Stimulated activated CD4-positive, alpha-beta T cell treated with anti-CD3 and anti-CD28 coated beads, Interleukin-12 subunit alpha, Interleukin-12 subunit beta, amount 100 ng/mL, for 48 hours (primary cell): Measurements from ENCODE around the gene TSHR.
"Not testable (repeated sequence)": the region's sequence is repeated elsewhere in the genome, so short reads cannot be mapped to it uniquely, and the experiment has no call there.

Source experiments
- DNase-seq, 3 donors: peaks; one replicate each; pipeline ENCODE4 v3.0.0-alpha.2; 2020; ENCODE audit warnings: low read depth in 2 of 3, low spot score in 1 of 3

TSHR gene

DNA sequence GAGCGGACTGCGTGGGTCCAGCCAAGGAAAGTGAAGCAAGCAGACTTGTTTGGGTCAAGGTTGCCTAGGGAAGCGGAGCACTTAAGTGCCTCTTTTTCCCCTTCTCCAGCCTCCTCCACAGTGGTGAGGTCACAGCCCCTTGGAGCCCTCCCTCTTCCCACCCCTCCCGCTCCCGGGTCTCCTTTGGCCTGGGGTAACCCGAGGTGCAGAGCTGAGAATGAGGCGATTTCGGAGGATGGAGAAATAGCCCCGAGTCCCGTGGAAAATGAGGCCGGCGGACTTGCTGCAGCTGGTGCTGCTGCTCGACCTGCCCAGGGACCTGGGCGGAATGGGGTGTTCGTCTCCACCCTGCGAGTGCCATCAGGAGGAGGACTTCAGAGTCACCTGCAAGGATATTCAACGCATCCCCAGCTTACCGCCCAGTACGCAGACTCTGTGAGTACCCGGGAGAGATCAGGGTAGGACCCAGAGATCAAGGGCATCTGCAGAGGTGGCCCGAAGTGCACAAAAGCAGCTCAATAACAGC is at the start of gene TSHR:
TSS of gene TSHR (plus strand) at position 206 of the 526 bp plus-strand sequence. CDS start at position 266, 60 bp downstream.
- DNase-seq: no peak

DNA sequence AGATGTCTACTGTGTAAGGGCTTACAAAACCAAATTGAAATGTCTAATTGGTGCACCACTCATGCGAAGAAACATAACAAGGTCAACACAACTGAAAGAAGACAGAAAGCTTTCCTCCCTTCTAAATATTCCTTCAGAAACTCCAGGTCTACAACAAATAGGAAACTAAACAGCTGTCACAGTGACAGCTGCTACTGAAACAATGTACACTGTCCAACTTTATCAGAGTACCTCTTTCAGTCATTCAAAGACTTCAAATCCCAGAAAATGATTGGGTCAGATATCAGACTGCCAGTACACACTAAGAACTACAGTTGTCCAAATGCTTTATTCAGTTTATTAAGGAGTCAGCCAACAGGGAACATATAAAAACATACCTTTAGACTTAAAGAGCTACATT is 49.1 kb upstream of the TSHR start:
- no peak for DNase-seq

DNA sequence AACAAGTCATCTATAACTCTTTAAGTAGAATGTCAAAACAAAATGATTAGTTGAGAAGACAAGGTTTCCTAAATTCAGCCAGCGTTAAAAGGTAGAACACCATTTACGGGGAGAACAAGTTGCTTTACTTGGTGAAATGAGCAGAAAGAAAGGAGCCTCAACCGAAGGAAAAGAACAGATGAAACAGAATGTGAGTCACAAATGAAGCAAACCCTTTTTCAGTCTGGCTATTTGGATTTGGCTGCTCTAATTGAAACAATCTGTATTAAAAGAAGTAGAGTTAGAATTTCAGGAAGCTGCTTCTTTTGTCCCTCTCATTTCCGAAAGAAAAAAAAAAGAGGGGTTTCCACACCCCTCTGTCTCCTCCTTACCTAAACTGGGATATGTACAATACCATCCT is 48.5 kb upstream of the TSHR start:
- no peak for DNase-seq

DNA sequence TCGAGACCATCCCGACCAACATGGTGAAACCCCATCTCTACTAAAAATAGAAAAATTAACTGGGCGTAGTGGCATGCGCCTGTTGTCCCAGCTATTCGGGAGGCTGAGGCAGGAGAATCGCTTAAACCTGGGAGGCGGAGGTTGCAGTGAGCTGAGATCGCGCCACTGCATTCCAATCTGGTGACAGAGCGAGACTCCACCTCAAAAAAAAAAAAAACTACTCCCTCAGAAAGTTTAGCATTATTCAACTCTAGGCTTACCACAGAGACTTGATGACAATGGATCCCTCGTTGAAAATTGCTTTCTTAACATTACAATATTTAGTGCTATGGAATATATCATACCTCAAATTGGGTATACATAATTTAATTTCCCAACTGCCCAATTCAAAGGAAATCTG is 43.4 kb upstream of the TSHR start:
- DNase-seq: not testable (repeated sequence)

DNA sequence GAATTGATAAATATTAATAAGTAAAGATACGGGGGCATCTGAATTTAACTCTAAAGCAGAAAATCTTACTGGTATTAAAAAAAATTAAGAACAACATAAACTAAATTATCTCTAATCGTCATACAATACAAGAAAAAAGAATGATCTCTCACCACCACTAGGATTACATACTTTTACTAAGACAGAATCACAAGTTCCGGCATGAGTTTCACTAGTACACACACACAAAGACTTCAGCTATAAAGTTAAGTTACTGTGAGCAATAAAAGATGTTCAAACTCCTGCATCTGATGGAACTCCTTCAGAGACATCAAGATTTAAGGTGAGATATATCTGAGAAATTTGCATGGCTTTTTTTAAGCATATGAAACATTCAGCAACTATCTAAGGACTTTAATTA is 35.8 kb upstream of the TSHR start:
- DNase-seq: no peak

DNA sequence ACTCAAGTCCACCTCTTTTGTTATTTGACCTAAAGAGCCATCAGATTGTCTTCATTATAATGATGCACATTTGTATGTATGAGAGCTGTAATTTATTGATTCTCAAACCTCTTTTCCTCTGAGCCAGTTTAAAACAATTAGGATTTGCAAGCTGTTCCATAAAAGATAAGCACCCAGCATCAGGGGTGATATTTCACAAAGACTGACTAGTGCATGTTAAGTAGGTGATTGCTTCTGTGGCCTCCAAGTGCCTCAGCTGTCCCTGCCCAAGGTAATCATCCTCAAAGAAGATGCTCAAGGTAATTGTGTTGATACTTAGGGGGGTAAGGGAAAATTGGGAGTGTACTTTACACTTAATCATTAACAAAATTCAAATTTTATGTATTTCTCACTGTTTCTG is 32.1 kb upstream of the TSHR start:
- DNase-seq: no peak

DNA sequence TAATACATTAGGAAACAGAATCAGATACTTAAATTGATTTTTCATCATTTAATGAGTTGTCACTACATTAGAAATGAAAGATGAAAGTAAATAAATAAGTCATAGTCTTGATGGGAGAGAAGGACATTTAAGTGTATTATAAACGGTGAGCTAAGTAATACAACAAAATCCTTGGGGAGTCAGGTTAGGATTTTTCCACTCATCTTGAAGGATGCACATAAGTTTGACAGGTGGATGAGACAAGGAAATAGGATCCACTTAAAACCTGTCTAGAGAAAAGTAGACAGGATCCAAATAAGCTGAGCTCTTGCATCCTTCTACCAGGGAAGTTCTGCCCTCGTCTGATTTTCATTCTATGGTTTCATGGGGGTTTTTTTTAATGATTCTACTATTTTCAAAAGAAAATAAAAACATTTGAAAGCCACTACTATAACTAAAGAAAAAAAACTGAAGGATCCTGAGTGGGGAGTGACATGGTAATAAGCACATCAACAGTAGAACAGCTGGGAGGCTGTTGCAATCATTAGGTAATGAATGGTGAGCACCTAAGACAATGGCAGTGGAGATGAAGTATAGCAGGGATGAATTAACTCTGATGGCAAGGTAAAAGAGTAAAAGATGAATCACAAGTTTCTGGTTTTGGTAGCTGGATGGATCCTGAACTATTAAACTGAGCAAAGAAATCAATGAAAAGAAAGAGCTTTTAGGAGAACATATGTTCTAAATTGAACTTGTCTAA is 30.9 kb upstream of the TSHR start:
- DNase-seq: no peak

DNA sequence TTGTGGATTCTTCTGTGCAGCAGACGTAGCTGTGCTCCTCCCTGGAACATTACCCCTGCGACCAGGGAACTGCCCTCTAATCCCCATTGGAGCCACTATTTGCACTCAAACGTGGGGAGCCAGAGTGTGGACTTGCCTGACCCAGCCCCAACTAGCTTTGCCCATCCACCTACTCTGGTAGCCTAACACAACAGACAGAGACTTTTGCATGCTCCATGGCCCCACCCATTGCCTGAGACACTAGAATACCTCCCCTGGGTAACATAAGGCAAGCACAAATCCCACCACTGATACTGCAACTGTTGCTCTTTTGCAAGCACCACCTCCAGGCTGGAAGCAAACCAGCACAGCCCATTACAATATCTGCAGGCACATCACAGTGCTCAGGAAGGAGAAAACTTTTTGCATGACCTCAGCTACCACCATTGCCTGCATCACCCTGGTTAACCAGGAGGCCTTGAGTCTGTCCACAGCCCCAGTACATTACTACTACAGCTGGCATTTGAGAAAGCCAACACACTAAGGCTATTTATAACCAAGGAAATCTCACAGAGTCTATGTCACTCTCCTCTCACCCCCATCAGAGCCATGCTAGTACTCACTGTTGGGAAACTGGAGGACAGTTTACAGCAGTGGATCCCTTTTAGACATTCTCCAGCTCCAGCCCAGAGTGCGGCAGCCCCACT is 28.9 kb upstream of the TSHR start:
- no peak for DNase-seq

DNA sequence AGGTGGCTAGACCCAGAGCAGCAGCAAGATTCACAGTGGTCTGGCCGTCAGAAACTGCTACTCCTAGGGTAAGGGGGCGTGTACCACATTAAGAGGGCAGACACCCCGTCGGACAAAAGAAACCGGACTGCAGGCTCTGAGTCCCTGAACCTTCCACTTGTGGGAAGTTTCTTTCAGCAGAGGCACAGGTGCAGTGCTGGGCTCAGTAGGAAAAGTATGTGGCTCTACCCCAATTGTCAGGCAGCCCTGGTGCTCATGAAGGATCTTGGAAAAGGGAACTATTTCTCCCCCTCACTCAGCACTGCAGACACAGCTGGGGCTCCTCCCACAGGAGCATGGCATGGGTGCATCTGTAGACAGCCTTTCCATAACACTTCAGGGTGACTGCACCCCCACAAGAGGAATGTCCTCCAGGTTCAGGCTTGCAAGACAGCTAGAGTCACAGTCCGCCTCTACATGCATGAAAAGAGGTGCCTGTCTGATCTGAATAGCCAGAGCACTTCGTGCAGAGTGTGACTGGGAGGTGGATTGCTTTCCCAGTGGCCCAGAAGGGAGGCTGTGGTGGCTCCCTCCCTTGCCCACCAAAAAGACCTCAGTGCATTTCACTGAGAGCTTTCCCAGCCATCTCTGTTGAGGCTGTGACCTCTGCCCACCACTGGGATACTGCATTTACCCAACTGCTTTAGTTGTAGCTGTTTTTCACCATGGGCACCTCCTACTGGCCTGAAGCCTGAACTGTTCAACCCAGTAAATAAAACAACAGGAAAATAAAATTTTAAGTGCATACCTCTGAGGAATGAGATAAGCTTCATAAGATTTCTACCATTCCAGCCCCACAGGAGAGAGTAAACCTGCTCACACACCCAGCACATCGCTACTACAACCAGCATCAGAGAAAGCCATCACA is 28.1 kb upstream of the TSHR start:
- DNase-seq: no peak

DNA sequence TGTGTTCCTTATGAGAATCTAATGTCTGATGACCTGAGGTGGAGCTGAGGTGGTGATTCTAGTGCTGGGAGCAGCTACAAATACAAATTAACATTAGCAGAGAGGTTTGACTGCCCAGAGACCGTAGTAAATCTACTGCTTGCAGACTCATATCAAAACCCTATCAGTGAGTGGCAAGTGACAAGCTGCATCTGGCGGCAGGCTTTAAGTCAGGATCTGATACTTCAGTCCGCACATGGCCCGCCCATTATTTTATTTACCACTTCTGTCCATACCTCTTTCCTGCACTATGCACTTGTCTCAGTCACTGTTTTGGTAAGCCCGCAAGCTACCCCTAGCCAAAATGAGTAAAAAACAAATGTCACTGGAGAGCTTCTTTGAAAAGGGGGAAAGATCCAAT is 25.3 kb upstream of the TSHR start:
- no peak for DNase-seq

DNA sequence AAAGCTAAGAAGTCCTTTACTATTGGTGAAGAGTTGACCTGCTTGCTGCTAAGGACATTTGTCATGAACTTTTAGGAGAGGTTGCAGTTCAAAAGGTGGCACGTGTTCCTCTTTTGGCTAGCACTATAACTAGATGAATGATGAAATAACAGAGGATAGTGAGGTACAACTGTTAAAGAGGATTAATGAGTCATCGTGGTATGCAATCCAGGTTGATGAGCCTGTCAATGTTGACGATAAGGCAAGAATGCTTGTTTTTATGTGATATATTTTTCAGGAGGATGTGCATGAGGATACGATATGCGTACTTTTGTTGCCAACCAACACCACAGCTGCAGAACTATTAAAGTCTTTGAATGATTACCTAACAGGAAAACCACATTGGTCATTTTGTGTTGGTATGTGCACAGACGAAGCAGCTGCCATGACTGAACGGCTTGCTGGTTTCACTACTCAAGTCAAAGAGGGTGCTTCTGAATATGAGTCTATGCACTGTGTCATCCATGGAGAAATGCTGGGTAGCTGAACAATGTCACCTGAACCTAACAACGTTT is 24.5 kb upstream of the TSHR start:
- peak in 2 of 3 donors; percentile 30 to 56 for DNase-seq

DNA sequence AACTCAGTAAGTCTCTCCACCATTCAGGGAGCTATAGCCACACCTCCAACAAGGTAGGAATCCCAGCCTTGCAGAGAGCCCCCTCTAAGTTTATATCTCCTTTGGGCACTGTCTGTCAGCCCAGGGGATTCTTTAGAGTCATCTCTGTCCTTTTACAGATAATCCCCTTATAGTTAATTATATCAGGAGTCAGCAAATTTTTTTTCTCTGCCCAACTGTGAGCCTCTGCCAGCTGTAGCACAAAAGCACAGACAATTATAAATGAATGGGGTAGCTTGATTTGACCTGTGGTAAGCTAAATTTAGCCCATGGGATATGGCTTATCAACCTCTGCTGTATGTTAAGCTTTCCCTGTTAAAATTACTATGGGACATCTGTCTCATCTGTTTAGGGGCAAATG is 22.1 kb upstream of the TSHR start:
- no peak for DNase-seq

DNA sequence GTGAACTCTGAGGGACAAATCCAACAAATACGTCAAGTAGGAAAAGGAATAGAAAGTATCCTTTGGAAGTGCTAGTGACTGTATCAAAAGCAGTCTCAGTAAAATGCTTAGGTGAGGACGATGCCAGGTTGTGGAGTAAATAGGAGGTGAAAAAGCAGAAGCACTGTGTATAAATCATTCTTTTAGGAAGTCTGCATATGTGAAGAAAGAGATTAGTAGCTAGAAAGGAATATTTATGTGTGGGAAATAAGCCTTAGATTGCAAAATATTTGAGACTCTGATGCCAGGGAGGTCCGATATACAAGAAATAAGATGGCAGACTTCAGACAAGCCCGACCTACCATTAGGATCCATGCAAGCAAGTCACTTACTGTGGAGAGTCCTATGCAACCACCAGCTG is 21.7 kb upstream of the TSHR start:
- no peak for DNase-seq

DNA sequence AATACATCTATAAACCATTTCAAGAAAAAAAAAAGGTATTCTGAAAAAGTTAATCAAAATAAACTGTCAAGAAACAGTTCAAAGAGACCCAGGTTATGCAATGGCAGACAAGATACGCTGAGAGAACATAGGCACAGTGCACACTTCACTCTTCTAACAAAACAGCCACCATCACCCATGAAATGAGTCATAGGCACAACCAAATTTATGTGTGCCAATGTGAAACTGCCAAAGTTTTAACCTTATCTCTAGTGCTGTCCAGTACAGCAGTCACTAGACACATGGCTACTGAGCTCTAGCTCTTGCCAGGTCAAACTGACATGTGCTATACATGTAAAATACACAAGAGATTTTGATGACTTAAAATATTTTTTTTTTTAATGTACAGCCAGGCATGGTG is 15.3 kb upstream of the TSHR start:
- DNase-seq: no peak

DNA sequence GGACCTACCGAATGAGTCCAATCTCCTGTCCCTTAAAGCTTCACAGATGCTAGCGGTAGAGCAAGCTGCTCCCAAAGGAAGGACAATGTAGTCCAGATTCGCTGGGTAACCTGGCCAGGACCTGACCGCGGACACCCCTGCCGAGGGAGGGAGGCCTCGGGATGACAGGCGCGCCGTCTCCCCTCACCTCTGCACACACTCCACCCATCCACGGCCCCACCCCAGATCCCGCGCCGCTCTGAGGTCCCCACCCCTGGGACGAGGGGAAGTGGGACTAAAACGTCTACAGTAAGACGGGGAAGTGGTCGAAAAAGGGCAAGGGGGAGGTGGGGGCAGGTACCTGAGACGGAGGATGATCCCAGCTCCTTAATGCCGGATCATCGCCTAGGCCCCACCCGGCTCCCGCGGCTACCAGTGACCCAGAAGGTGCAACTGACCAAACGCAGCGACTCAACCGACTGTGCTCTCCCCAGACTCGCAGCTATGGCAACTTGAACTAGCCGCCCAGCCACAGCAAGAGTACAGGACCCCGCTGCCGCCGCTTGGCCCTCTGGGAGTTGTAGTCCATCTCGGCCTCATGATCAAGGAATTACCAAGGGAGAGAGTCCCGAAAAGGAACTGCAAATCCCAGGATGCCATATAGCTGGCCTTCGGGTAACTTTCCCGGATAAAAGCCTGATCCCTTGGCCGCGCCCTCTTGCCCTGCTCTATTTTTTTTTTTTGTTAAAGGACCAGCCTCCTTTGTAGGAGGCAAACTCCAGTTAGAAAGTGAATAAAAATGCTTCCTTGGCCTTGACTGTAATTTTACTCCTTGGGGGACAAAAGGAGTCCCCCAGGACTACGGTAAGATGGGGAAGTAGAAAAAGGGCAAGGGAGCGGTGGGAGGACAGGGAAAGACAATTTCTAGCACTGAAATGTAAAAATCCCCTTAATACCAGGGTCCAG is 13.9 kb upstream of the TSHR start, which contains the start of gene CEP128:
TSS of gene CEP128 (minus strand) at position 498 of the 945 bp plus-strand sequence.
- DNase-seq: peak; percentile 72 to 88 (median 83)

DNA sequence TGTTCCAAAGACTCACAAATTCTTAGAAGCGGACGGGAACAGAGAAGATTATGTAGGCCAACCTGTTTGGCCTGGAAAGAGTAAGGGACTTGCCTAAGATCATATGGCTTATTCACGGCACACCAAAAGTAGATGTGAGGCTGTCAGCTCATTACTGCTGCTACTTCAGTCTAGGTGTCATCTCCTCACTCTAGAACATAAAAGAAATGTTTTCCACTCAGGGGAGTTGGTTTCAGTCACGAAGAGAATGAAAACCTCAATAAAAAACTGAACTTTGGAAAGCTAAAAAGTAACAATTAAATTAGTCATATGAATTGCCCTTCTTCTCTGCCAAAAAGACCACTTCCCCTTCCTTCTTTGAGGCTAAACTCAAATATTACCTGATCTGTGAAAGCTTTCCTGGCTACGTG is 13.2 kb upstream of the TSHR start:
- DNase-seq: no peak

DNA sequence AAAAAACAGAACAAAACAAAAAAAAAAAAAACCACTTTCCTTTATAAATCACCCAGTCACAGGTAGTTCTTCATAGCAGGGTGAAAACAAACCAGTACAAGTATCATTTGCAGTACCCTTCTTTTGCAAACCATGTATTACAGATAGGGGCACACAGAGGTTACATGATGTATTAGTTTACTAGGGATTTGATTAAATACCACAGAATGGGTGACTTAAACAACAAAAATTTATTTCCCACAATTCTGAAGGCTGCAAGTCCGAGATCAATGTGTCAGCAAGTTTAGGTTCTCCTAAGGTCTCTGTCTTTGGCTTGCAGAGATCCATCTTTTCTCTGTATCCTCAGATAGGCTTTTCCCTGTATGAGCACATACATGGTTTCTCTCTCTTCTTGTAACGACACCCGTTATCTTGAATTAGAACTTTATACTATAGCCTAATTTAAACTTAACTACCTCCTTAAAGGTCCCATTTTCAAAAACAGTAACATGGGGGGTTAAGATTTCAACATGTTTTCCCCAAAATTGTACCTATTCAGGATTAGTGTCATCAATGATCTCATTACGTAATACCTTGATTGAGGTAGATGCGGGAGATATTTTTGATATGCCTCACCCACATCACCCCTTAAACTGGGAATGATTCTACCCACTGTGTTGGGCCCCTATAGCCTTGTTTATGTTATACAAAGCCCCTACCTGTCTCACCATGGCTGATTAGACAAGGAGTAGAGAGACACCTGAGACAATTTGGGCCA is 10.4 kb upstream of the TSHR start:
- DNase-seq: no peak

DNA sequence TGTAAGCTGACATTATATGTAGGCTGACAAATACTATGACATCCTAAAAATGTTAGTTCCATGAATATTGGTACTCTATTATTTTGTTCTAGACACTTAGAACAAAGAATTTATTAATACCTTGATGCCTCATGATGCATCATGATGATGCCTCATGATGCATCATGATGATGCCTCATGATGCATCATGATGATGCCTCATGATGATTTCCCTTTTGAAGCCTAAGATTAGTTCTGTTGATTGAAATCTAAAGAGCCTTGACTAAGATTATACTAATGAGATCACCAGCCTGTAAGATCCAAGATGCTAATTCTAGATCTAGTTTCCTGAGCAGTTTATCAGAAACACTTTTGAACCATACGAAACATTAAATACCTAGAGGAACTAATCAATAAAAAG is 9.2 kb upstream of the TSHR start:
- DNase-seq: no peak

DNA sequence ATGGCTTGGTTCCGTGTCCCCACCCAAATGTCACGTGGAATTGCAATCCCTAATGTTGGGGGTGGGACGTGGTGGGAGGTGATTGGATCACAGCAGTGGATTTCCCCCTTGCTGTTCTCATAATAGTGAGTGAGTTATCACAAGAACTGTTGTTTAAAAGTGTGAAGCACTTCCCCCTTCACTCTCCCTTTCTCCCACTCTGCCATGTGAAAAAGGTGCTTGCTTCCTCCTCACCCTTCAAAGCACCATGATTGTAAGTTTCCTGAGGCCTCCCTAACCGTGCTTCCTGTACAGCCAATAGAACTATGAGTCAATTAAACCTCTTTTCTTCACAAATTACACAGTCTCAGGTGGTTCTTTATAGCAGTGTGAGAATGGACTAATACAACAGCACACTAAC is 8.6 kb upstream of the TSHR start:
- no peak for DNase-seq
